Left renal cortex interstitium (tissue), 4 donors: ENCODE results near the gene GHR. TPM values are rescaled to one million over a fixed set of nuclear protein-coding genes. Genes with fewer than 3 reads are reported as not detected.

ENCODE experiments used
- DNase-seq, 4 donors: peaks; one replicate each; pipeline ENCODE4 v3.0.0-alpha.2; 2013; ENCODE audit warnings: low read depth in 4 of 4, low spot score in 2 of 4, missing footprints in 1 of 4
- polyA plus RNA-seq, 4 donors: library from polyadenylated mRNA; unstranded; fragments of 120-200 nt; gene quantifications; one replicate each; pipeline ENCODE4 v1.2.1, GENCODE V29; 2013; ENCODE audit not compliant: insufficient read length in 4 of 4

Gene GHR
- polyA plus RNA-seq = 10 to 100 TPM; 17.3 to 24.2 (median 22.1) TPM

- DNase-seq = peak; percentile 72 to 85 (median 80)
Measured at GRCh38 chr5:42423285-42424165, at the start of gene GHR. GHR (plus strand) TSS chr5:42423439; CDS start chr5:42565875, 142,436 bp downstream.

GRCh38 chr5:42374679-42375273 lies 48.5 kb upstream of the GHR start:
- no peak for DNase-seq

- no peak for DNase-seq
Measured at GRCh38 chr5:42377496-42377895, 45.7 kb upstream of the GHR start.

GRCh38 chr5:42381973-42382372 lies 41.3 kb upstream of the GHR start:
- no peak for DNase-seq

- no peak for DNase-seq
Measured at GRCh38 chr5:42387563-42387962, 35.7 kb upstream of the GHR start.

GRCh38 chr5:42390115-42390514 lies 33.1 kb upstream of the GHR start:
- no peak for DNase-seq

GRCh38 chr5:42392917-42393316 lies 30.3 kb upstream of the GHR start:
- DNase-seq = no peak

GRCh38 chr5:42396111-42396510 lies 27.1 kb upstream of the GHR start:
- no peak for DNase-seq

- no peak for DNase-seq
Measured at GRCh38 chr5:42397267-42397666, 26.0 kb upstream of the GHR start.

GRCh38 chr5:42399702-42400101 lies 23.5 kb upstream of the GHR start:
- DNase-seq = no peak

- no peak for DNase-seq
Measured at GRCh38 chr5:42400474-42400873, 22.8 kb upstream of the GHR start.

- no peak for DNase-seq
Measured at GRCh38 chr5:42403236-42403635, 20.0 kb upstream of the GHR start.

- DNase-seq = no peak
Measured at GRCh38 chr5:42404366-42404765, 18.9 kb upstream of the GHR start.

- DNase-seq = no peak
Measured at GRCh38 chr5:42419294-42419693, 3.9 kb upstream of the GHR start.

- DNase-seq = no peak
Measured at GRCh38 chr5:42422656-42423280, 471 bp upstream of the GHR start.

GRCh38 chr5:42426016-42426415 lies 2.8 kb downstream of the GHR start:
- no peak for DNase-seq

- DNase-seq = no peak
Measured at GRCh38 chr5:42429694-42430093, 6.5 kb downstream of the GHR start.

- no peak for DNase-seq
Measured at GRCh38 chr5:42434047-42434724, 10.9 kb downstream of the GHR start.

GRCh38 chr5:42436051-42436450 lies 12.8 kb downstream of the GHR start:
- no peak for DNase-seq

GRCh38 chr5:42454216-42454995 lies 31.2 kb downstream of the GHR start:
- no peak for DNase-seq
